HG02852 (cell line): Measurements from ENCODE around the gene MYBPC3.

Experiments
- ATAC-seq: cut with Tn5 transposase; IDR thresholded peaks from one replicate; pipeline ENCODE4 v1.9.1; 2021; ENCODE audit warnings: mild to moderate bottlenecking, moderate library complexity; ENCODE audit not compliant: unreplicated experiment

MYBPC3 gene

GRCh38 chr11:47352556-47352955 lies at the start of gene MYBPC3:
Gene MYBPC3 (minus strand): TSS chr11:47352702. CDS start chr11:47352647, 55 bp downstream.
- no peak for ATAC-seq

- ATAC-seq: peak; percentile 58
These were observed 48.3 kb upstream of the MYBPC3 start for GRCh38 chr11:47400768-47401279.

GRCh38 chr11:47399860-47400767 lies 47.6 kb upstream of the MYBPC3 start:
- ATAC-seq: peak; percentile 48

- no peak for ATAC-seq
These were observed 46.0 kb upstream of the MYBPC3 start for GRCh38 chr11:47398551-47398950.

GRCh38 chr11:47398011-47398410 lies 45.5 kb upstream of the MYBPC3 start:
- ATAC-seq: no peak

GRCh38 chr11:47396049-47396320 lies 43.5 kb upstream of the MYBPC3 start:
- ATAC-seq: no peak

- ATAC-seq: no peak
These were observed 42.9 kb upstream of the MYBPC3 start for GRCh38 chr11:47395223-47396048.

- peak; percentile 60 for ATAC-seq
These were observed 42.1 kb upstream of the MYBPC3 start for GRCh38 chr11:47394322-47395222.

- ATAC-seq: no peak
These were observed 41.5 kb upstream of the MYBPC3 start for GRCh38 chr11:47394050-47394321.

- no peak for ATAC-seq
These were observed 40.9 kb upstream of the MYBPC3 start for GRCh38 chr11:47393163-47394049.

GRCh38 chr11:47392546-47393162 lies 40.2 kb upstream of the MYBPC3 start:
- no peak for ATAC-seq

GRCh38 chr11:47391711-47392432 lies 39.4 kb upstream of the MYBPC3 start:
- no peak for ATAC-seq

GRCh38 chr11:47391077-47391583 lies 38.6 kb upstream of the MYBPC3 start:
- no peak for ATAC-seq

- no peak for ATAC-seq
These were observed 37.9 kb upstream of the MYBPC3 start for GRCh38 chr11:47390422-47390760.

GRCh38 chr11:47389577-47390421 lies 37.3 kb upstream of the MYBPC3 start:
- no peak for ATAC-seq

GRCh38 chr11:47388697-47389576 lies 36.4 kb upstream of the MYBPC3 start:
- ATAC-seq: no peak
